Measurements from ENCODE around the gene ASAP2. TPM values are rescaled to one million over a fixed set of nuclear protein-coding genes. Genes with fewer than 3 reads are reported as not detected.
A peak's percentile ranks its signal among the peaks of the same experiment; 100 is the strongest.

ASAP2 gene
- total RNA-seq, 1 experiment from 2014 or later = 60.3 TPM

DNA sequence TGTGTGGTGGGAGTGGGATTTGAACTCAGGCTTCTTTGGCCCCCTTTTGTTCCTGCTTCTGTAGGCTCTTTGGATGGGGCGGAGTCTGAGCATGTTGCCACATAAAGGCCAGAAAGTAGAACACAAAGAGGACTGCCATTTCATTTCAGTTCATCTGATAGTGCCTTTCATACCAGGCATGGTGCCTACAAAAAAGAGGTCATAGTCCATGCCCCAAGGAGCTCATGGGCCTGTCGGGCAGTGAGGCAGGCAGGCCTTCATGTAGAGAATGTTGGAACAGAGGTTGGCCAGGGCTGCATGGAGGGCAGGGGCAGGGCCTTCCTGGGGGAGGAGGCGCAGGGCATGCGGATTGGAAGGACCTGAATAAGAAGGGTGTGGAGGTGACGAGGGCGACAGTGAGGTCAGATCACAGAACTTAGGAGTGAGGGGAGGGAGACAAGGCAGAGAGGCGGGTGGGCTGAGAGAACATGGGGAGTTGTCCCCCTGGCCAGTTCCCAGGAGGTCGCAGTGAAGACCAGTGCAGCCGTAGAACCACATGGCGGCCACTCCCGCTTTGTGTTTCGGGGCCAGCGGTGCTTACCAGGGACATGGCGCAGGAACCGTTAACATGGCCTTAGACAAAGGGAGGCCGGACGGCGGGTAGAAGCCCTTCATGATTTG is 167.6 kb downstream of the ASAP2 start:
- intact Hi-C loops (cut with micrococcal nuclease; ENCODE audit: unreplicated experiment) = no loop called here
- no peaks in the 10 kb centered on the region for H3K9me3 ChIP-seq (ENCODE audit: insufficient read depth, low read depth)
- H3K36me3 ChIP-seq (ENCODE audit: low read depth) = peaks cover 29% of the 10 kb centered on the region
- H3K4me2 ChIP-seq = no peak overlapping the region
- H3K4me3 ChIP-seq = no peak overlapping the region
- H3K79me2 ChIP-seq (ENCODE audit: low read depth) = no peaks in the 10 kb centered on the region
- H3K9me2 ChIP-seq (ENCODE audit: insufficient read depth) = no peaks in the 10 kb centered on the region
- H3K27ac ChIP-seq = no peak overlapping the region
- no peak overlapping the region for H2AFZ ChIP-seq
- POLR2A ChIA-PET (ENCODE audit: unreplicated experiment) = no interaction called here
- CTCF ChIA-PET = no interaction called here
- no peaks in the 10 kb centered on the region for H4K20me1 ChIP-seq (ENCODE audit: insufficient read depth)
- peaks cover 17% of the 10 kb centered on the region for H3K4me1 ChIP-seq (replicated peaks; ENCODE audit: insufficient read depth)
- BruUV-seq (replicated peaks) = no TSS peak
- no peaks in the 10 kb centered on the region for H3K27me3 ChIP-seq (ENCODE audit: insufficient read depth, low read depth)
- DNase-seq = no peak
- TF ChIP-seq EZH2 (IDR thresholded peaks at IDR 0.05; ENCODE audit: low read depth) (no peak), CTCF (conservative IDR thresholded peaks at IDR 0.05) (no peak)
- peaks cover 39% of the 10 kb centered on the region for H3F3A ChIP-seq (ENCODE audit: insufficient read depth, low read depth)

GRCh38 chr2:9375857-9376428 is 169.3 kb downstream of the ASAP2 start:
- peaks cover 6% of the 10 kb centered on the region; the same call in 1 of the 2 replicates for H4K20me1 ChIP-seq (ENCODE audit: insufficient read depth)
- CTCF ChIA-PET = no interaction called here
- H3K4me1 ChIP-seq (replicated peaks; ENCODE audit: insufficient read depth) = peaks cover 34% of the 10 kb centered on the region
- no peaks in the 10 kb centered on the region for H3K9me3 ChIP-seq (ENCODE audit: insufficient read depth, low read depth)
- POLR2A ChIA-PET (ENCODE audit: unreplicated experiment) = no interaction called here
- no peaks in the 10 kb centered on the region for H3K27me3 ChIP-seq (ENCODE audit: insufficient read depth, low read depth)
- no peak overlapping the region for H2AFZ ChIP-seq
- intact Hi-C loops (cut with micrococcal nuclease; ENCODE audit: unreplicated experiment) = no loop called here
- BruUV-seq (replicated peaks) = no TSS peak
- H3K79me2 ChIP-seq (ENCODE audit: low read depth) = no peaks in the 10 kb centered on the region
- TF ChIP-seq CTCF (conservative IDR thresholded peaks at IDR 0.05) = no peak
- H3K27ac ChIP-seq = no peak overlapping the region
- H3K9me2 ChIP-seq (ENCODE audit: insufficient read depth) = no peaks in the 10 kb centered on the region
- H3K4me2 ChIP-seq = no peak overlapping the region
- no peak for DNase-seq
- peaks cover 46% of the 10 kb centered on the region for H3F3A ChIP-seq (ENCODE audit: insufficient read depth, low read depth)
- H3K36me3 ChIP-seq (ENCODE audit: low read depth) = peaks cover 34% of the 10 kb centered on the region
- H3K4me3 ChIP-seq = no peak overlapping the region

DNA sequence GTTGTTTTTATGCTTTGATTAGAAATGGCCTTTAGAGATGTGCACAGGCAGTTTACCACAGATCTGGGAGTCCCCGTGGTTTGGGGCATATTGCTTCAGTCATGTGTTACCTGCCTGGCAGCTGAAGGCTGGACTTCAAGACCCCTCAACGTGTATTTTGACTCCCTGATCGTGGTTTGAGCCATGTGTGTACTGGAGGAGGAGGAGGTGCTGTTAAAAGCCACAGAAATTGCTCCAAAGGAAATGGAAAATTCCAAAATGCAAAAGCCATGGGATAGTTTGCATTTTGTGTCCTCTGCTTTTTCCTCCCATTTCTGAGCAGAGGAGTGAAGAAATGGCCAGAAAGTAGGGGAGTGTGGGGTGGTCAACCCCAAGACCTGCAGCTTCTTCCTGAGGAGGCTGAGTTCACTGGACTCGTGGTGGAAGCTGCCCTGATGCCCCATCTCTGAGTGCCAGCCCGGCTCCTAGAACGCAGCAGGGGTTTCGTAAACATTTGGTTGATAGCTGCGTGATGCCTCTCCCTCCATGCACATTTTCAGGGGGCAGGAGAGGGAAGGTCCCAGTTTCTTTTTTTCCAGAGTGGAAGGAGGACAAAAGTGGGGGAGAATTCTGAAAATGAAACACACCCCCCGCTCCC is 171.0 kb downstream of the ASAP2 start:
- H3K79me2 ChIP-seq (ENCODE audit: low read depth) = 0 out of 2 replicates have a peak, but pooled peaks cover 7% of the 10 kb centered on the region
- CTCF ChIA-PET = no interaction called here
- H3K4me2 ChIP-seq = no peak overlapping the region
- DNase-seq = no peak
- peaks cover 50% of the 10 kb centered on the region for H3K4me1 ChIP-seq (replicated peaks; ENCODE audit: insufficient read depth)
- peaks cover 28% of the 10 kb centered on the region for H3K36me3 ChIP-seq (ENCODE audit: low read depth)
- TF ChIP-seq CTCF (conservative IDR thresholded peaks at IDR 0.05) (no peak), EZH2 (IDR thresholded peaks at IDR 0.05; ENCODE audit: low read depth) (no peak)
- no peaks in the 10 kb centered on the region for H3K9me3 ChIP-seq (ENCODE audit: insufficient read depth, low read depth)
- peaks cover 9% of the 10 kb centered on the region; the same call in 1 of the 2 replicates for H4K20me1 ChIP-seq (ENCODE audit: insufficient read depth)
- H3F3A ChIP-seq (ENCODE audit: insufficient read depth, low read depth) = peaks cover 50% of the 10 kb centered on the region
- POLR2A ChIA-PET (ENCODE audit: unreplicated experiment) = no interaction called here
- no peak overlapping the region for H2AFZ ChIP-seq
- no peaks in the 10 kb centered on the region for H3K27me3 ChIP-seq (ENCODE audit: insufficient read depth, low read depth)
- intact Hi-C loops (cut with micrococcal nuclease; ENCODE audit: unreplicated experiment) = no loop called here
- peak overlapping the region; percentile 93; the same call in 1 of the 2 replicates for H3K27ac ChIP-seq
- H3K9me2 ChIP-seq (ENCODE audit: insufficient read depth) = no peaks in the 10 kb centered on the region
- no peak overlapping the region for H3K4me3 ChIP-seq
- BruUV-seq (replicated peaks) = no TSS peak

Data from PC-9 (cell line).